Gastrocnemius medialis (tissue), 4 donors: ENCODE measurements around the gene RNF4. TPM values are rescaled to one million over a fixed set of nuclear protein-coding genes. Genes with fewer than 3 reads are reported as not detected.

Source experiments
- ATAC-seq, 2 donors: fragments of 150-250 bp; one replicate each; pipeline ENCODE4 v1.9.1; 2016
- DNase-seq, 2 donors: peaks; one replicate each; pipeline ENCODE4 v3.0.0-alpha.2; 2019
- H3K27ac ChIP-seq, 4 donors: fragments of 200-600 bp; sonication (generic); 1 replicate in 1 of 4; 2 replicates in 3 of 4; pipeline ENCODE4 v1.5.1; 2016 to 2018; ENCODE audit warnings: mild to moderate bottlenecking in 2 of 4, moderate library complexity in 1 of 4
- H3K27me3 ChIP-seq, 3 donors: fragments of 200-600 bp; sonication (generic) in 2 of 3; 1 replicate in 1 of 3; 2 replicates in 2 of 3; pipeline versions ENCODE4 v1.5.1 to v1.6.0; 2016 to 2019; ENCODE audit warnings: mild to moderate bottlenecking in 1 of 3, moderate library complexity in 1 of 3
- H3K36me3 ChIP-seq, 2 donors: fragments of 200-600 bp; sonication (generic) in 1 of 2; one replicate each; pipeline ENCODE4 v1.5.1; 2017 to 2018
- H3K4me1 ChIP-seq, 2 donors: fragments of 200-600 bp; sonication (generic) in 1 of 2; one replicate each; pipeline ENCODE4 v1.5.1; 2016 to 2017; ENCODE audit warnings: mild to moderate bottlenecking in 2 of 2
- H3K4me3 ChIP-seq, 4 donors: fragments of 200-600 bp; sonication (generic) in 3 of 4; 1 replicate in 1 of 4; 2 replicates in 3 of 4; pipeline ENCODE4 v1.5.1; 2016 to 2019; ENCODE audit warnings: mild to moderate bottlenecking in 2 of 4
- H3K9me3 ChIP-seq, 3 donors: fragments of 200-600 bp; sonication (generic) in 2 of 3; 1 replicate in 1 of 3; 2 replicates in 2 of 3; pipeline ENCODE4 v1.5.1; 2016 to 2019
- CTCF ChIP-seq, 5 experiments: fragments of 450-650 bp in 3 of 5; fragments of 200-600 bp in 2 of 5; sonication (generic) in 2 of 5; IDR thresholded peaks in 4 of 5; conservative IDR thresholded peaks in 1 of 5; 1 replicate in 4 of 5; 2 replicates in 1 of 5; pipeline ENCODE4 v1.5.1; 2016 to 2019; ENCODE audit warnings: antibody characterized with exemption in 5 of 5, mild to moderate bottlenecking in 3 of 5, moderate library complexity in 3 of 5
- POLR2A ChIP-seq, 2 donors: fragments of 450-650 bp; IDR thresholded peaks; one replicate each; pipeline ENCODE4 v1.6.1; 2017; ENCODE audit warnings: antibody characterized with exemption in 2 of 2, mild to moderate bottlenecking in 2 of 2, moderate library complexity in 2 of 2
- in situ Hi-C, 4 donors: fragments of 200-750 bp; cut with MboI; loops; one replicate each; pipeline versions ENCODE4 v1.15.0 to v1.8.0; 2017; ENCODE audit warnings: low sequenced_read_pairs in 4 of 4
- intact Hi-C: fragments of 100-400 bp; cut with DNase I; formaldehyde crosslinking; loops from one replicate; pipeline ENCODE4 v1.15.1; 2023; ENCODE audit warnings: low total_unique reads
- total RNA-seq, 4 donors: library from RNA; depleted of rRNA; stranded (reverse); fragments of >200 nt; gene quantifications; one replicate each; pipeline versions ENCODE4 v1.1.0 to v1.2.3, GENCODE V29; 2016

The RNF4 gene
- total RNA-seq, 4 donors from 2014 or later = 21.7 to 48.7 (median 34.7) TPM

GRCh38 chr4:2451821-2452785 lies 16.8 kb upstream of the RNF4 start:
- no peak overlapping the region for H3K27ac ChIP-seq
- H3K36me3 ChIP-seq = no peaks in the 10 kb centered on the region
- no peak for DNase-seq
- no peaks in the 10 kb centered on the region for H3K9me3 ChIP-seq
- no peak overlapping the region for H3K4me3 ChIP-seq
- no peaks in the 10 kb centered on the region for H3K27me3 ChIP-seq
- ATAC-seq = no peak
- no peaks in the 10 kb centered on the region for H3K4me1 ChIP-seq
- intact Hi-C loops (no loop called here), in situ Hi-C loops (loop anchor here in 1 of 4 donors (25.0 kb wide), 1 partner anchor 240 kb away; no protein-coding TSS in a partner anchor)
- TF ChIP-seq CTCF (IDR thresholded peaks at IDR 0.05 in 4 of 5, conservative IDR thresholded peaks at IDR 0.05 in 1 of 5) (no peak), POLR2A (IDR thresholded peaks at IDR 0.05) (no peak)

- no peak for ATAC-seq
- in situ Hi-C loops (loop anchor here in 1 of 4 donors (25.0 kb wide), 1 partner anchor 245 kb away; no protein-coding TSS in a partner anchor), intact Hi-C loops (no loop called here)
- H3K9me3 ChIP-seq = no peaks in the 10 kb centered on the region
- no peak for TF ChIP-seq CTCF (IDR thresholded peaks at IDR 0.05 in 4 of 5, conservative IDR thresholded peaks at IDR 0.05 in 1 of 5)
- TF ChIP-seq POLR2A (IDR thresholded peaks at IDR 0.05) = no peak
- no peak overlapping the region for H3K4me3 ChIP-seq
- H3K36me3 ChIP-seq = no peaks in the 10 kb centered on the region
- no peaks in the 10 kb centered on the region for H3K27me3 ChIP-seq
- no peak for DNase-seq
- H3K27ac ChIP-seq = no peak overlapping the region
- H3K4me1 ChIP-seq = peaks cover 5% of the 10 kb centered on the region in 2 donors
Observed at GRCh38 chr4:2457481-2458295, 11.2 kb upstream of the RNF4 start.

- H3K27me3 ChIP-seq = no peaks in the 10 kb centered on the region
- H3K27ac ChIP-seq = no peak overlapping the region
- in situ Hi-C loops = loop anchor here in 1 of 4 donors (25.0 kb wide), 1 partner anchor 247 kb away; no protein-coding TSS in a partner anchor
- H3K9me3 ChIP-seq = no peaks in the 10 kb centered on the region
- DNase-seq (no peak), ATAC-seq (no peak)
- H3K4me1 ChIP-seq = peaks cover 5% of the 10 kb centered on the region in 2 donors
- no peak overlapping the region for H3K4me3 ChIP-seq
- no peak for TF ChIP-seq CTCF (IDR thresholded peaks at IDR 0.05 in 4 of 5, conservative IDR thresholded peaks at IDR 0.05 in 1 of 5)
- intact Hi-C loops = no loop called here
- no peaks in the 10 kb centered on the region for H3K36me3 ChIP-seq
Observed at GRCh38 chr4:2458546-2459491, 10.1 kb upstream of the RNF4 start.
